IPS DF 4.7 (cell line): ENCODE results near the gene IL20RA.
"Not testable (repeated sequence)": the region's sequence is repeated elsewhere in the genome, so short reads cannot be mapped to it uniquely, and the experiment has no call there.

Source experiments
- DNase-seq: peaks from one replicate; pipeline ENCODE4 v3.0.0-alpha.2; 2013; ENCODE audit warnings: low spot score; ENCODE audit errors: extremely low read depth

The IL20RA gene

GRCh38 chr6:136973781-136974180 lies 71.0 kb downstream of the IL20RA start:
- DNase-seq = not testable (repeated sequence)

GRCh38 chr6:136971609-136972008 lies 73.2 kb downstream of the IL20RA start:
- no peak for DNase-seq

GRCh38 chr6:136969930-136970329 lies 74.8 kb downstream of the IL20RA start:
- no peak for DNase-seq

GRCh38 chr6:136969433-136969832 lies 75.3 kb downstream of the IL20RA start:
- no peak for DNase-seq

- DNase-seq = no peak
Measured at GRCh38 chr6:136968837-136969236, 75.9 kb downstream of the IL20RA start.

GRCh38 chr6:136967876-136968752 lies 76.7 kb downstream of the IL20RA start:
- no peak for DNase-seq

GRCh38 chr6:136964398-136964797 lies 80.4 kb downstream of the IL20RA start:
- no peak for DNase-seq

- no peak for DNase-seq
Measured at GRCh38 chr6:136963259-136963658, 81.5 kb downstream of the IL20RA start.

GRCh38 chr6:136962661-136963060 lies 82.1 kb downstream of the IL20RA start:
- no peak for DNase-seq

GRCh38 chr6:136961848-136962247 lies 82.9 kb downstream of the IL20RA start:
- DNase-seq = no peak

- no peak for DNase-seq
Measured at GRCh38 chr6:136960781-136961180, 84.0 kb downstream of the IL20RA start.

- DNase-seq = not testable (repeated sequence)
Measured at GRCh38 chr6:136959935-136960334, 84.8 kb downstream of the IL20RA start.

GRCh38 chr6:136959471-136959891 lies 85.3 kb downstream of the IL20RA start:
- no peak for DNase-seq

GRCh38 chr6:136958168-136958567 lies 86.6 kb downstream of the IL20RA start:
- DNase-seq = no peak

GRCh38 chr6:136956590-136957544 lies 87.9 kb downstream of the IL20RA start:
- DNase-seq = no peak

GRCh38 chr6:136955123-136955522 lies 89.6 kb downstream of the IL20RA start:
- no peak for DNase-seq

GRCh38 chr6:136952714-136953260 lies 92.0 kb downstream of the IL20RA start:
- DNase-seq = no peak

GRCh38 chr6:136950436-136951126 lies 94.2 kb downstream of the IL20RA start:
- DNase-seq = no peak
